GM23338 (cell line): Measurements from ENCODE around the gene PDE7B. TPM values are rescaled to one million over a fixed set of nuclear protein-coding genes. Genes with fewer than 3 reads are reported as not detected.

ENCODE experiments used
- ATAC-seq: fragments of 200-7000 bp; cut with Tn5 transposase; 3 replicates; pipeline ENCODE4 v1.9.1; 2020
- DNase-seq: peaks from one replicate; pipeline ENCODE4 v3.0.0-alpha.2; 2015; ENCODE audit warnings: low spot score
- H2AFZ ChIP-seq: fragments of 200-600 bp; sonication (generic); 2 replicates; pipeline ENCODE4 v1.8.0; 2016; ENCODE audit warnings: antibody characterized with exemption, mild to moderate bottlenecking, moderate library complexity
- H3F3A ChIP-seq: fragments of 200-600 bp; sonication (generic); replicated peaks from 2 replicates; pipeline ENCODE4 v1.8.0; 2017; ENCODE audit warnings: antibody characterized with exemption, mixed run types, low read depth
- H3K27ac ChIP-seq: fragments of 200-600 bp; sonication (generic); 2 replicates; pipeline ENCODE4 v1.6.1; 2016; ENCODE audit warnings: low read depth
- H3K27me3 ChIP-seq: fragments of 200-600 bp; sonication (generic); 2 replicates; pipeline ENCODE4 v1.8.0; 2016; ENCODE audit warnings: mild to moderate bottlenecking, mixed run types, moderate library complexity; ENCODE audit not compliant: insufficient read depth
- H3K36me3 ChIP-seq: fragments of 200-600 bp; sonication (generic); 2 replicates; pipeline ENCODE4 v1.8.0; 2016; ENCODE audit warnings: mild to moderate bottlenecking; ENCODE audit not compliant: insufficient read depth
- H3K4me1 ChIP-seq: fragments of 200-600 bp; sonication (generic); 2 replicates; pipeline ENCODE4 v1.8.0; 2016; ENCODE audit warnings: mild to moderate bottlenecking, moderate library complexity; ENCODE audit not compliant: insufficient read depth
- H3K4me2 ChIP-seq: fragments of 200-600 bp; sonication (generic); 2 replicates; pipeline ENCODE4 v1.7.1; 2017; ENCODE audit warnings: mixed run types
- H3K4me3 ChIP-seq: fragments of 200-600 bp; sonication (generic); 2 replicates; pipeline ENCODE4 v1.6.1; 2016; ENCODE audit warnings: mixed run types
- H3K79me2 ChIP-seq: fragments of 200-600 bp; sonication (generic); replicated peaks from 2 replicates; pipeline ENCODE4 v1.8.0; 2017; ENCODE audit warnings: mild to moderate bottlenecking; ENCODE audit not compliant: insufficient read depth
- H3K9me2 ChIP-seq: fragments of 200-600 bp; sonication (generic); 2 replicates; pipeline ENCODE4 v1.8.0; 2017; ENCODE audit not compliant: insufficient read depth
- H4K20me1 ChIP-seq: fragments of 200-600 bp; sonication (generic); replicated peaks from 2 replicates; pipeline ENCODE4 v1.8.0; 2017; ENCODE audit warnings: mild to moderate bottlenecking; ENCODE audit not compliant: insufficient read depth
- H3K27ac Mint-ChIP-seq: 2 replicates; pipeline ENCODE4 v1.8.0; 2020; ENCODE audit warnings: inconsistent platforms, mild to moderate bottlenecking, moderate library complexity, mixed read lengths
- H3K27me3 Mint-ChIP-seq: 3 replicates; pipeline ENCODE4 v1.8.0; 2022; ENCODE audit warnings: low read depth, mild to moderate bottlenecking, moderate library complexity, mixed read lengths, inconsistent platforms; ENCODE audit not compliant: insufficient read depth, poor library complexity
- H3K36me3 Mint-ChIP-seq: 3 replicates; pipeline ENCODE4 v1.8.0; 2021; ENCODE audit warnings: low read depth, mild to moderate bottlenecking, inconsistent platforms, moderate library complexity, mixed read lengths
- H3K4me1 Mint-ChIP-seq: 3 replicates; pipeline ENCODE4 v1.8.0; 2020; ENCODE audit warnings: mild to moderate bottlenecking, inconsistent platforms, mixed read lengths
- H3K4me3 Mint-ChIP-seq: 3 replicates; pipeline ENCODE4 v1.8.0; 2021; ENCODE audit warnings: moderate library complexity, mild to moderate bottlenecking, inconsistent platforms, mixed read lengths
- H3K9me3 Mint-ChIP-seq: 3 replicates; pipeline ENCODE4 v1.8.0; 2020; ENCODE audit warnings: moderate library complexity, mild to moderate bottlenecking, inconsistent platforms, mixed read lengths
- CREB1 ChIP-seq: fragments of 250-450 bp; sonication (Bioruptor Pico); IDR thresholded peaks from 2 replicates; pipeline ENCODE4 v1.5.0; 2020; ENCODE audit warnings: low read depth, mild to moderate bottlenecking, moderate library complexity
- CTCF ChIP-seq, 2 experiments: fragments of 200-600 bp in 1 of 2; sonication (generic) in 1 of 2; conservative IDR thresholded peaks; 2 replicates each; pipeline versions ENCODE4 v1.5.1 to v1.6.1; 2016 to 2017; ENCODE audit warnings: antibody characterized with exemption in 2 of 2, low read depth in 2 of 2, mild to moderate bottlenecking in 2 of 2, moderate library complexity in 1 of 2
- EZH2 ChIP-seq: fragments of 200-600 bp; sonication (generic); IDR thresholded peaks from one replicate; pipeline ENCODE4 v1.8.0; 2017; ENCODE audit warnings: antibody characterized with exemption, mild to moderate bottlenecking, low read depth; ENCODE audit not compliant: unreplicated experiment
- EZH2phosphoT487 ChIP-seq: fragments of 200-600 bp; sonication (generic); IDR thresholded peaks from one replicate; pipeline ENCODE4 v1.8.1; 2018; ENCODE audit warnings: antibody characterized with exemption; ENCODE audit not compliant: unreplicated experiment
- JUNB ChIP-seq: IDR thresholded peaks from one replicate; pipeline ENCODE4 v1.6.1; 2016; ENCODE audit warnings: antibody characterized with exemption; ENCODE audit not compliant: unreplicated experiment
- POLR2AphosphoS5 ChIP-seq: IDR thresholded peaks from 2 replicates; pipeline ENCODE4 v1.6.1; 2016; ENCODE audit warnings: antibody characterized with exemption, low read depth
- ZNF114 ChIP-seq: fragments of 250-450 bp; sonication (Bioruptor Pico); IDR thresholded peaks from 2 replicates; pipeline ENCODE4 v1.5.0; 2020; ENCODE audit warnings: mild to moderate bottlenecking, moderate library complexity
- ZNF462 ChIP-seq: fragments of 250-450 bp; sonication (Bioruptor Pico); IDR thresholded peaks from 2 replicates; pipeline ENCODE4 v1.5.0; 2020; ENCODE audit warnings: mild to moderate bottlenecking, moderate library complexity
- polyA plus RNA-seq: library from polyadenylated mRNA; unstranded; fragments of >200 nt; fragmentation: Nextera tagmentation; extraction: Ambion mirVana; gene quantifications from 2 replicates; pipeline ENCODE4 v1.2.1, GENCODE V29; 2016
- total RNA-seq: library from RNA; depleted of rRNA; stranded (reverse); fragments of >200 nt; shearing (Covaris generic); gene quantifications from 2 replicates; pipeline ENCODE4 v1.2.3, GENCODE V29; 2014
- TF ChIP-seq, protein P1 (sequence below): IDR thresholded peaks from 2 replicates; pipeline ENCODE4 v1.6.1; 2016; ENCODE audit warnings: antibody characterized with exemption

Gene PDE7B
- total and polyA plus RNA-seq, 2 experiments from 2014 or later, result 0.07 TPM; not detected in 1

DNA sequence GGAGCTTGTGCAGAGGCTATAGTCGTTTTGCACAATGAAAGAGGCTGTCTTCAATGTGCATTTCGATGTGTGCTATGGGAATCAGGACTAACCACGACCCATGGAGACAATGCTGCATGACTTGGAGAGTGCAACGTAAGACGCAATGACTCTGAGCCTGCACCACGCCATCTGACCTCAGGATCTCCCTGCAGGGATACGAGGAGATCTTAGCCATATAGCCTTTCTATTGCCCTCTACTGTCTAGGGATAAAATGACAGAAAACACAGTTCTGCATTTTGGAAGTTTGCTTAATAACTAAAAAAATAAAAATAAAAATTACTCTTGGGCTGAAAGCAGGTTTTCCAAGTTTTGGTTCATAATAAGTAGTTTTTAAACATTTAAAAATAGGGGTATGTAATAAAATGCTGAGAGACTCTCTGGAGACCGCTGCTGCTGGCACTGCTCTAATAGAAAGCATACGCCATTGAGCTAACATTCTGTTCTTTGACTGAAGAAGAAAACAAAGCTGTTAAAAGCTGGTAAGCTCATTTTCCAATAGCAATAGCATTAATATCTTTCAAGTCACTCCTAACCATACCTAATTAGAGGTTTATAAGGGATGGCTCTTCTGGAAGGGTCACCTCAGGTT, 87.2 kb downstream of the PDE7B start:
- Mint-ChIP-seq H3K4me1 (no peaks in the 10 kb centered on the region), H3K36me3 (no peaks in the 10 kb centered on the region), H3K27ac (no peak overlapping the region), H3K9me3 (no peaks in the 10 kb centered on the region), H3K4me3 (no peak overlapping the region), H3K27me3 (no peaks in the 10 kb centered on the region)
- Histone ChIP-seq H3K4me3 (no peak overlapping the region), H3K9me2 (no peaks in the 10 kb centered on the region), H3K4me2 (no peak overlapping the region), H2AFZ (peak overlapping the region; percentile 52; the same call in 1 of the 2 replicates), H3K27ac (no peak overlapping the region), H3K36me3 (no peaks in the 10 kb centered on the region), H3K27me3 (no peaks in the 10 kb centered on the region), H3K79me2 (no peaks in the 10 kb centered on the region), H3F3A (no peaks in the 10 kb centered on the region), H4K20me1 (no peaks in the 10 kb centered on the region), H3K4me1 (no peaks in the 10 kb centered on the region)
- TF ChIP-seq POLR2AphosphoS5, result no peak
- TF ChIP-seq CTCF (conservative IDR thresholded peaks at IDR 0.05; ENCODE audit: low read depth in 2 of 2), result peak; percentile 59 to 61
- TF ChIP-seq, protein P1, sequence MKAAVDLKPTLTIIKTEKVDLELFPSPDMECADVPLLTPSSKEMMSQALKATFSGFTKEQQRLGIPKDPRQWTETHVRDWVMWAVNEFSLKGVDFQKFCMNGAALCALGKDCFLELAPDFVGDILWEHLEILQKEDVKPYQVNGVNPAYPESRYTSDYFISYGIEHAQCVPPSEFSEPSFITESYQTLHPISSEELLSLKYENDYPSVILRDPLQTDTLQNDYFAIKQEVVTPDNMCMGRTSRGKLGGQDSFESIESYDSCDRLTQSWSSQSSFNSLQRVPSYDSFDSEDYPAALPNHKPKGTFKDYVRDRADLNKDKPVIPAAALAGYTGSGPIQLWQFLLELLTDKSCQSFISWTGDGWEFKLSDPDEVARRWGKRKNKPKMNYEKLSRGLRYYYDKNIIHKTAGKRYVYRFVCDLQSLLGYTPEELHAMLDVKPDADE, result no peak
- peak; percentile 29; the same call in 1 of the 2 replicates for TF ChIP-seq ZNF462 (CRISPR knock-in tag)
- no peak for TF ChIP-seq CREB1 (CRISPR knock-in tag)
- no peak for TF ChIP-seq ZNF114 (CRISPR knock-in tag)
- no peak for TF ChIP-seq EZH2phosphoT487
- TF ChIP-seq JUNB, result no peak
- no peak for TF ChIP-seq EZH2
- ATAC-seq (peak; percentile 94), DNase-seq (peak; percentile 64)
